NOMO-1 treated with dmso at 0.1 percent for 144 hours (cell line): Measurements from ENCODE around the gene SPNS1.
"Not testable (repeated sequence)": the region's sequence is repeated elsewhere in the genome, so short reads cannot be mapped to it uniquely, and the experiment has no call there.

Experiments used
- DNase-seq: peaks from one replicate; lab custom pipeline; 2025; ENCODE audit not compliant: unreplicated experiment; lab: John Stamatoyannopoulos, UW

SPNS1 gene

GRCh38 chr16:28974437-28975157 is at the start of gene SPNS1:
SPNS1 (plus strand) TSS chr16:28974778; CDS start chr16:28975152, 374 bp downstream.
- DNase-seq = peak; percentile 87

- peak; percentile 88 for DNase-seq
These were observed 49.0 kb upstream of the SPNS1 start for GRCh38 chr16:28925386-28926228.

GRCh38 chr16:28926284-28926683 is 48.3 kb upstream of the SPNS1 start:
- not testable (repeated sequence) for DNase-seq

- DNase-seq = no peak
These were observed 46.8 kb upstream of the SPNS1 start for GRCh38 chr16:28927815-28928214.

GRCh38 chr16:28930203-28930602 is 44.4 kb upstream of the SPNS1 start:
- DNase-seq = no peak

- DNase-seq = peak; percentile 10
These were observed 43.9 kb upstream of the SPNS1 start for GRCh38 chr16:28930652-28931051.

- no peak for DNase-seq
These were observed 42.8 kb upstream of the SPNS1 start, which contains the start of gene CD19 for GRCh38 chr16:28931801-28932225. CD19 (plus strand) TSS chr16:28931971; CDS start chr16:28932001, 30 bp downstream.

GRCh38 chr16:28932339-28933141 is 42.0 kb upstream of the SPNS1 start:
- no peak for DNase-seq

GRCh38 chr16:28933171-28933570 is 41.4 kb upstream of the SPNS1 start:
- DNase-seq = no peak

- DNase-seq = no peak
These were observed 39.2 kb upstream of the SPNS1 start for GRCh38 chr16:28935346-28935745.

GRCh38 chr16:28935924-28936783 is 38.4 kb upstream of the SPNS1 start:
- DNase-seq = peak; percentile 94

GRCh38 chr16:28936784-28937155 is 37.8 kb upstream of the SPNS1 start:
- DNase-seq = no peak

GRCh38 chr16:28937222-28937876 is 37.2 kb upstream of the SPNS1 start:
- DNase-seq = no peak

- DNase-seq = no peak
These were observed 35.9 kb upstream of the SPNS1 start for GRCh38 chr16:28938721-28939120.

- not testable (repeated sequence) for DNase-seq
These were observed 34.8 kb upstream of the SPNS1 start for GRCh38 chr16:28939825-28940224.

GRCh38 chr16:28943281-28943680 is 31.3 kb upstream of the SPNS1 start:
- no peak for DNase-seq

- no peak for DNase-seq
These were observed 27.9 kb upstream of the SPNS1 start for GRCh38 chr16:28946681-28947080.

- DNase-seq = peak; percentile 98
These were observed 23.7 kb upstream of the SPNS1 start, which contains the start of gene NFATC2IP for GRCh38 chr16:28950648-28951409. NFATC2IP (plus strand) TSS chr16:28950937; CDS start chr16:28951012, 75 bp downstream.

GRCh38 chr16:28951410-28951943 is 23.1 kb upstream of the SPNS1 start:
- DNase-seq = no peak
